Ishikawa (cell line): ENCODE results near the gene DMRT3.
A peak's percentile ranks its signal among the peaks of the same experiment; 100 is the strongest.

Experiments
- CEBPB ChIP-seq: IDR thresholded peaks from 2 replicates; pipeline ENCODE4 v1.6.1; 2012
- CREB1 ChIP-seq: IDR thresholded peaks from 2 replicates; pipeline ENCODE4 v1.6.1; 2012; ENCODE audit warnings: low read depth
- EGR1 ChIP-seq: IDR thresholded peaks from 2 replicates; pipeline ENCODE4 v1.6.1; 2012
- EP300 ChIP-seq: IDR thresholded peaks from 2 replicates; pipeline ENCODE4 v1.6.1; 2012; ENCODE audit warnings: borderline replicate concordance
- FOXM1 ChIP-seq: IDR thresholded peaks from 2 replicates; pipeline ENCODE4 v1.6.1; 2012; ENCODE audit warnings: low read depth, borderline replicate concordance
- MAX ChIP-seq: IDR thresholded peaks from 2 replicates; pipeline ENCODE4 v1.6.1; 2012
- NFIC ChIP-seq: IDR thresholded peaks from 2 replicates; pipeline ENCODE4 v1.6.1; 2012
- RAD21 ChIP-seq: IDR thresholded peaks from 2 replicates; pipeline ENCODE4 v1.6.1; 2012; ENCODE audit warnings: low read depth
- REST ChIP-seq: IDR thresholded peaks from 2 replicates; pipeline ENCODE4 v1.6.1; 2012; ENCODE audit warnings: low read depth, mild to moderate bottlenecking
- TAF1 ChIP-seq: IDR thresholded peaks from 2 replicates; pipeline ENCODE4 v1.6.1; 2012; ENCODE audit warnings: low read depth, mild to moderate bottlenecking
- TCF12 ChIP-seq: IDR thresholded peaks from 2 replicates; pipeline ENCODE4 v1.6.1; 2012; ENCODE audit warnings: low read depth
- TEAD4 ChIP-seq: IDR thresholded peaks from 2 replicates; pipeline ENCODE4 v1.6.1; 2012
- USF1 ChIP-seq: IDR thresholded peaks from 2 replicates; pipeline ENCODE4 v1.6.1; 2012
- YY1 ChIP-seq: IDR thresholded peaks from 2 replicates; pipeline ENCODE4 v1.6.1; 2012; ENCODE audit warnings: low read depth
- ZBTB7A ChIP-seq: IDR thresholded peaks from 2 replicates; pipeline ENCODE4 v1.6.1; 2012; ENCODE audit warnings: low read depth

The DMRT3 gene

GRCh38 chr9:1007312-1007711 is 30.9 kb downstream of the DMRT3 start:
- TF ChIP-seq CEBPB (no peak), ZBTB7A (no peak)

GRCh38 chr9:1008216-1008615 is 31.8 kb downstream of the DMRT3 start:
- TF ChIP-seq ZBTB7A = no peak
- no peak for TF ChIP-seq CREB1
- TF ChIP-seq YY1 = no peak
- TF ChIP-seq TAF1 = no peak
- no peak for TF ChIP-seq EGR1
- TF ChIP-seq RAD21 = no peak
- no peak for TF ChIP-seq TEAD4
- no peak for TF ChIP-seq USF1
- TF ChIP-seq REST = no peak
- no peak for TF ChIP-seq NFIC
- no peak for TF ChIP-seq MAX
- no peak for TF ChIP-seq FOXM1
- TF ChIP-seq EP300 = no peak
- TF ChIP-seq CEBPB = no peak
- TF ChIP-seq TCF12 = no peak

- peak; percentile 83 for TF ChIP-seq RAD21
- 0 out of 2 replicates have a peak, but pooled peaks have one; percentile 21 for TF ChIP-seq YY1
- TF ChIP-seq NFIC = peak; percentile 84
- no peak for TF ChIP-seq USF1
These were observed 32.7 kb downstream of the DMRT3 start for GRCh38 chr9:1009101-1009707.

- TF ChIP-seq TEAD4 (no peak), FOXM1 (no peak), CREB1 (no peak), YY1 (no peak), REST (no peak), EP300 (no peak)
These were observed 36.6 kb downstream of the DMRT3 start for GRCh38 chr9:1013021-1013420.

GRCh38 chr9:1014225-1014624 is 37.8 kb downstream of the DMRT3 start:
- TF ChIP-seq TAF1 = no peak
- TF ChIP-seq EGR1 = no peak
- no peak for TF ChIP-seq CEBPB
- no peak for TF ChIP-seq RAD21
- no peak for TF ChIP-seq TCF12
- no peak for TF ChIP-seq CREB1
- TF ChIP-seq USF1 = no peak
- TF ChIP-seq FOXM1 = no peak
- TF ChIP-seq EP300 = no peak
- TF ChIP-seq NFIC = no peak
- no peak for TF ChIP-seq TEAD4
- no peak for TF ChIP-seq YY1
- TF ChIP-seq REST = no peak
- TF ChIP-seq MAX = no peak
- no peak for TF ChIP-seq ZBTB7A
